Stomach (tissue), 9 donors: ENCODE data around the gene MTM1. TPM values are rescaled to one million over a fixed set of nuclear protein-coding genes. Genes with fewer than 3 reads are reported as not detected.

Experiments
- DNase-seq, 2 donors: peaks; one replicate each; pipeline versions ENCODE4 v3.0.0 to v3.0.0-alpha.2; 2013 to 2019
- H3K27ac ChIP-seq, 5 donors: fragments of 200-600 bp in 4 of 5; sonication (generic) in 4 of 5; one replicate each; pipeline ENCODE4 v1.5.1; 2013 to 2019; ENCODE audit warnings: mild to moderate bottlenecking in 1 of 5, moderate library complexity in 1 of 5
- H3K27me3 ChIP-seq, 3 donors: fragments of 200-600 bp; sonication (generic); one replicate each; pipeline ENCODE4 v1.5.1; 2017 to 2019; ENCODE audit warnings: mixed run types in 1 of 3
- H3K36me3 ChIP-seq, 4 donors: fragments of 200-600 bp; sonication (generic); 1 replicate in 3 of 4; 2 replicates in 1 of 4; pipeline ENCODE4 v1.5.1; 2016 to 2019
- H3K4me1 ChIP-seq, 4 donors: fragments of 200-600 bp; sonication (generic); one replicate each; pipeline ENCODE4 v1.5.1; 2016 to 2019
- H3K4me3 ChIP-seq, 4 donors: fragments of 200-600 bp; sonication (generic) in 3 of 4; one replicate each; pipeline ENCODE4 v1.5.1; 2016 to 2019; ENCODE audit warnings: mild to moderate bottlenecking in 1 of 4
- H3K9me3 ChIP-seq, 4 donors: fragments of 200-600 bp; sonication (generic); one replicate each; pipeline ENCODE4 v1.5.1; 2016 to 2019
- CTCF ChIP-seq, 7 experiments: fragments of 450-650 bp in 4 of 7; fragments of 200-600 bp in 3 of 7; sonication (generic) in 3 of 7; IDR thresholded peaks; one replicate each; pipeline ENCODE4 v1.5.1; 2016 to 2019; ENCODE audit warnings: antibody characterized with exemption in 7 of 7, control low read depth in 2 of 7, mild to moderate bottlenecking in 1 of 7
- EP300 ChIP-seq: sonication (generic); formaldehyde crosslinking; IDR thresholded peaks from one replicate; pipeline ENCODE4 v1.6.1; 2017; ENCODE audit warnings: antibody characterized with exemption
- POLR2A ChIP-seq, 4 donors: fragments of 450-650 bp; IDR thresholded peaks; one replicate each; pipeline ENCODE4 v1.6.1; 2016; ENCODE audit warnings: antibody characterized with exemption in 4 of 4, control low read depth in 2 of 4, mild to moderate bottlenecking in 1 of 4, moderate library complexity in 1 of 4
- POLR2AphosphoS5 ChIP-seq, 3 donors: sonication (generic); formaldehyde crosslinking; IDR thresholded peaks; one replicate each; pipeline ENCODE4 v1.6.1; 2016; ENCODE audit warnings: antibody characterized with exemption in 3 of 3
- WGBS, 5 donors: extraction: QIAGEN DNeasy Blood & Tissue Kit in 3 of 5; methylation state at CpG; one replicate each; pipeline versions ENCODE4 v1.1.5 to v1.1.7; 2013 to 2018; 5-methylcytosine and 5-hydroxymethylcytosine counted together
- intact Hi-C: fragments of 100-400 bp; cut with DNase I; formaldehyde crosslinking; loops from one replicate; pipeline ENCODE4 v1.15.1; 2023; ENCODE audit warnings: low total_unique reads
- polyA plus RNA-seq, 3 donors: library from polyadenylated mRNA; stranded (reverse); fragments of 200-250 nt; gene quantifications; one replicate each; pipeline ENCODE4 v1.2.3, GENCODE V29; 2013
- total RNA-seq, 5 donors: library from RNA; depleted of rRNA; stranded (reverse); fragments of >200 nt; gene quantifications; one replicate each; pipeline versions ENCODE4 v1.1.0 to v1.2.3, GENCODE V29; 2014 to 2016
- donor health status: healthy with polysubstance abuse.
- donor health status: Bipolar disorder and iron deficiency.
- donor health status: healthy.

Gene MTM1
- total and polyA plus RNA-seq, 8 donors = 3.5 to 28.0 (median 6.7) TPM

GRCh38 chrX:150693725-150694574 lies 125.5 kb downstream of the MTM1 start:
- Histone ChIP-seq H3K4me1 (peaks cover 0 to 50% (median 8%) of the 10 kb centered on the region in 4 donors), H3K27ac (peak overlapping the region; percentile 81 to 90 (median 86)), H3K9me3 (peaks cover 0 to 11% (median 2%) of the 10 kb centered on the region in 4 donors), H3K36me3 (no peaks in the 10 kb centered on the region), H3K4me3 (peak overlapping the region; percentile 50 to 56 (median 56)), H3K27me3 (no peaks in the 10 kb centered on the region)
- DNase-seq = peak; percentile 66 to 84
- TF ChIP-seq POLR2AphosphoS5 (IDR thresholded peaks at IDR 0.05) = no peak
- TF ChIP-seq EP300 = no peak
- no peak for TF ChIP-seq POLR2A (IDR thresholded peaks at IDR 0.05)
- TF ChIP-seq CTCF (IDR thresholded peaks at IDR 0.05) = no peak
- 0 to 41% (median 9%) methylated on average over 14 to 35 of the region's 42 CpGs for WGBS, 5 donors
- intact Hi-C loops = no loop called here

GRCh38 chrX:150694738-150695410 lies 126.5 kb downstream of the MTM1 start:
- DNase-seq = peak in 1 of 2 donors; percentile 22
- 56 to 68% (median 60%) methylated on average over 8 of the region's 8 CpGs for WGBS, 5 donors
- TF ChIP-seq POLR2A (IDR thresholded peaks at IDR 0.05) (no peak), POLR2AphosphoS5 (IDR thresholded peaks at IDR 0.05) (no peak), CTCF (IDR thresholded peaks at IDR 0.05) (no peak), EP300 (no peak)
- Histone ChIP-seq H3K4me3 (peak overlapping the region in 1 of 4 donors; percentile 56), H3K27me3 (no peaks in the 10 kb centered on the region), H3K9me3 (peaks cover 0 to 5% (median 2%) of the 10 kb centered on the region in 4 donors), H3K36me3 (no peaks in the 10 kb centered on the region), H3K27ac (peak overlapping the region in 4 of 5 donors; percentile 81 to 90 (median 86)), H3K4me1 (peaks cover 0 to 50% (median 8%) of the 10 kb centered on the region in 4 donors)
- intact Hi-C loops = no loop called here

- 19 to 50% (median 41%) methylated on average over 1 of the region's 1 CpG for WGBS, 5 donors
- Histone ChIP-seq H3K9me3 (no peaks in the 10 kb centered on the region), H3K4me1 (peaks cover 0 to 50% (median 8%) of the 10 kb centered on the region in 4 donors), H3K36me3 (peaks cover 0 to 5% (median 5%) of the 10 kb centered on the region in 4 donors), H3K4me3 (no peak overlapping the region), H3K27me3 (no peaks in the 10 kb centered on the region), H3K27ac (peak overlapping the region in 1 of 5 donors; percentile 42)
- intact Hi-C loops = no loop called here
- no peak for DNase-seq
- TF ChIP-seq EP300 = no peak
- no peak for TF ChIP-seq POLR2A (IDR thresholded peaks at IDR 0.05)
- no peak for TF ChIP-seq CTCF (IDR thresholded peaks at IDR 0.05)
- TF ChIP-seq POLR2AphosphoS5 (IDR thresholded peaks at IDR 0.05) = no peak
Observed at GRCh38 chrX:150696331-150696730, 127.9 kb downstream of the MTM1 start.

- intact Hi-C loops = no loop called here
- 30 to 42% (median 37%) methylated on average over 4 of the region's 4 CpGs for WGBS, 5 donors
- H3K27ac ChIP-seq = peak overlapping the region in 1 of 5 donors; percentile 42
- H3K27me3 ChIP-seq = no peaks in the 10 kb centered on the region
- peaks cover 0 to 5% (median 5%) of the 10 kb centered on the region in 4 donors for H3K36me3 ChIP-seq
- no peaks in the 10 kb centered on the region for H3K9me3 ChIP-seq
- H3K4me1 ChIP-seq = peaks cover 0 to 50% (median 8%) of the 10 kb centered on the region in 4 donors
- no peak overlapping the region for H3K4me3 ChIP-seq
- no peak for DNase-seq
- TF ChIP-seq POLR2AphosphoS5 (IDR thresholded peaks at IDR 0.05) (no peak), CTCF (IDR thresholded peaks at IDR 0.05) (no peak), EP300 (no peak), POLR2A (IDR thresholded peaks at IDR 0.05) (no peak)
Observed at GRCh38 chrX:150696866-150697265, 128.4 kb downstream of the MTM1 start.
